ENCODE results near the gene TECPR2.

Gene TECPR2

GRCh38 chr14:102471921-102472790, 109.4 kb downstream of the TECPR2 start:
- no peak for DNase-seq

GRCh38 chr14:102472791-102473150, 110.0 kb downstream of the TECPR2 start:
- DNase-seq = no peak

GRCh38 chr14:102473559-102473958, 110.8 kb downstream of the TECPR2 start:
- no peak for DNase-seq

GRCh38 chr14:102474934-102475333, 112.2 kb downstream of the TECPR2 start:
- no peak for DNase-seq

GRCh38 chr14:102479107-102479506, 116.4 kb downstream of the TECPR2 start:
- DNase-seq = no peak

GRCh38 chr14:102479777-102480176, 117.0 kb downstream of the TECPR2 start:
- no peak for DNase-seq

GRCh38 chr14:102481371-102481770, 118.6 kb downstream of the TECPR2 start:
- DNase-seq = no peak

GRCh38 chr14:102481791-102482238, 119.1 kb downstream of the TECPR2 start:
- no peak for DNase-seq

- DNase-seq = no peak
Measured at GRCh38 chr14:102484316-102484715, 121.6 kb downstream of the TECPR2 start.

- DNase-seq = no peak
Measured at GRCh38 chr14:102485693-102486512, 123.2 kb downstream of the TECPR2 start.

- DNase-seq = no peak
Measured at GRCh38 chr14:102486513-102487203, 123.9 kb downstream of the TECPR2 start.

- no peak for DNase-seq
Measured at GRCh38 chr14:102487204-102487577, 124.5 kb downstream of the TECPR2 start.

GRCh38 chr14:102490456-102490855, 127.7 kb downstream of the TECPR2 start:
- no peak for DNase-seq

- no peak for DNase-seq
Measured at GRCh38 chr14:102491366-102491765, 128.6 kb downstream of the TECPR2 start.

- DNase-seq = no peak
Measured at GRCh38 chr14:102491786-102492530, 129.2 kb downstream of the TECPR2 start.

- DNase-seq = no peak
Measured at GRCh38 chr14:102492531-102492910, 129.8 kb downstream of the TECPR2 start.

- DNase-seq = no peak
Measured at GRCh38 chr14:102493096-102493495, 130.4 kb downstream of the TECPR2 start.

GRCh38 chr14:102493585-102493984, 130.8 kb downstream of the TECPR2 start:
- no peak for DNase-seq

- DNase-seq = no peak
Measured at GRCh38 chr14:102495491-102496330, 133.0 kb downstream of the TECPR2 start.

GRCh38 chr14:102496331-102496691, 133.6 kb downstream of the TECPR2 start:
- DNase-seq = no peak

- DNase-seq = no peak
Measured at GRCh38 chr14:102496958-102497744, 134.4 kb downstream of the TECPR2 start.

All from CD4-positive, alpha-beta T cell treated with Interleukin-15 for 1 hour (primary cell).